ENCODE measurements around the gene POM121.
"Not testable (repeated sequence)": the region's sequence is repeated elsewhere in the genome, so short reads cannot be mapped to it uniquely, and the experiment has no call there.

The POM121 gene

GRCh38 chr7:72924733-72925545 lies at the start of gene POM121:
Gene POM121 (plus strand): TSS chr7:72925095. CDS start chr7:72925122, 27 bp downstream.
- peak; percentile 70 for DNase-seq

- DNase-seq, result peak; percentile 61
Observed at GRCh38 chr7:72879079-72879736, 45.7 kb upstream of the POM121 start.

- peak; percentile 44 for DNase-seq
Observed at GRCh38 chr7:72879737-72880215, 45.1 kb upstream of the POM121 start.

- DNase-seq, result not testable (repeated sequence)
Observed at GRCh38 chr7:72891750-72892149, 33.1 kb upstream of the POM121 start.

GRCh38 chr7:72904740-72905139 lies 20.2 kb upstream of the POM121 start:
- DNase-seq, result not testable (repeated sequence)

- not testable (repeated sequence) for DNase-seq
Observed at GRCh38 chr7:72908422-72908821, 16.5 kb upstream of the POM121 start.

GRCh38 chr7:72911395-72911794 lies 13.5 kb upstream of the POM121 start:
- DNase-seq, result not testable (repeated sequence)

GRCh38 chr7:72913750-72914149 lies 11.1 kb upstream of the POM121 start:
- DNase-seq, result not testable (repeated sequence)

- DNase-seq, result peak; percentile 25
Observed at GRCh38 chr7:72914756-72915525, 10.0 kb upstream of the POM121 start.

GRCh38 chr7:72919256-72919775 lies 5.6 kb upstream of the POM121 start:
- no peak for DNase-seq

GRCh38 chr7:72924386-72924732 lies 536 bp upstream of the POM121 start:
- DNase-seq, result no peak

- DNase-seq, result no peak
Observed at GRCh38 chr7:72925546-72926120, 738 bp downstream of the POM121 start.

GRCh38 chr7:72927791-72928190 lies 2.9 kb downstream of the POM121 start:
- not testable (repeated sequence) for DNase-seq

GRCh38 chr7:72928216-72928615 lies 3.3 kb downstream of the POM121 start:
- DNase-seq, result not testable (repeated sequence)

GRCh38 chr7:72942022-72942705 lies 17.3 kb downstream of the POM121 start:
- not testable (repeated sequence) for DNase-seq

GRCh38 chr7:72942956-72943355 lies 18.1 kb downstream of the POM121 start:
- DNase-seq, result not testable (repeated sequence)

GRCh38 chr7:72944937-72945336 lies 20.0 kb downstream of the POM121 start:
- not testable (repeated sequence) for DNase-seq

GRCh38 chr7:72945597-72945996 lies 20.7 kb downstream of the POM121 start:
- not testable (repeated sequence) for DNase-seq

GRCh38 chr7:72946130-72946745 lies 21.3 kb downstream of the POM121 start:
- not testable (repeated sequence) for DNase-seq

- not testable (repeated sequence) for DNase-seq
Observed at GRCh38 chr7:72948714-72949113, 23.8 kb downstream of the POM121 start.

- DNase-seq, result not testable (repeated sequence)
Observed at GRCh38 chr7:72949276-72949675, 24.4 kb downstream of the POM121 start.
